ENCODE results near the gene ACBD6. TPM values are rescaled to one million over a fixed set of nuclear protein-coding genes. Genes with fewer than 3 reads are reported as not detected.
"Not testable (repeated sequence)": the region's sequence is repeated elsewhere in the genome, so short reads cannot be mapped to it uniquely, and the experiment has no call there.

The ACBD6 gene
- total RNA-seq, 1 donor from 2014 or later = 33.2 TPM

DNA sequence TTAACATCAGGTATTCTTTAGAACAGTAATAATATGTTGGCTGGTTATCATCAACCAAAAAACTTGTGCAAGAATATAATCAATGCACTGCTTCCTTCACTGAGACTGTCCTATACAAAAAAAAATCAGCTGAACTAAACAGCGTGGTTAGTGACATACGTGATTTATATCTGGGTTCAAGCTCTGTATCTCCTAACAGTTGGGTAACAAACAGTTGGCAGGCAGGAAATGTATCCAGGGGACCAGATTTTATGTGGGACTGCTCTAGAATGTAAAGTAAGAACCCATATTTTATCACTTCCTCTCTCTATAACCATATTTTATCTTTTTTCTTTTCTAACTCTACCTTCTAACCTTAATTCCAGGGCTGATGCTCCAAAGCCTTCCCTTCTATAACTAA, 8.0 kb downstream of the ACBD6 start:
- no peak for DNase-seq (ENCODE audit: low spot score)

DNA sequence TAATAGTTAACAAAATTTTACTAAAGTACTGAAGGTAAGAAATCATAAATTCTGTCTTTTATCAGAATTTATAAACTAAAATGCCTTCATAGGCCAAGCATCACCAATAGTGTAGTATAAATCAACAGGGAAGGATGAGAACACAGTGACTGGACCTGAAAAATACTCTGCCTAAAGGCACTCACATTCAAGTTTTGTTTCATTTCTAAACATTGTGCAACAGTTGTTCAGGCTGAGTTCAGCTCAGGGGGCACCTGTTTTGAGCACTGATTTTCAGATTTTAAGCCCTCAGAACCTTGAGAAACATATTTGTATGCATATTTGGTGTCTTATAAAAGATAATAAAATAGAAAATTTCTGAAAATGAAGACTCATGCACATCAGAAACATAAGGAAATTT, 12.4 kb downstream of the ACBD6 start:
- DNase-seq (ENCODE audit: low spot score) = no peak

DNA sequence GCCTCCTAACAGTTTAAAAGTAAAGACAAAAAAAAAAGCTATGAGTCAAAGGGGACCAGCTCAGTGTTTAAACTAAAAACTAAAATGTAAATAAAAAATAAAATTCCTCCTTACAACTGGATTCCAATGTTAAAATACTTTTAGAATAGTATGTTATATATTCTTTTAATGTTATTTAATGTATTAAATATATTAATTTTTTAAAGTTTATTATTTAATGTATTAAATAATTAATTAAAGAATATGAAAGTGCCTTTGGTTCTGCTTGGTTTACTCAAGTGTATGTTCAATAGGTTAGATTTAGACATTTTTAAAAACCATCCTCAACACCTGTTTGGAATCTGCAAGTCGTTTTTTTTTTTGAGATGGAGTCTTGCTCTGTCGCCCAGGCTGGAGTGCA, 13.1 kb downstream of the ACBD6 start:
- DNase-seq (ENCODE audit: low spot score) = no peak

DNA sequence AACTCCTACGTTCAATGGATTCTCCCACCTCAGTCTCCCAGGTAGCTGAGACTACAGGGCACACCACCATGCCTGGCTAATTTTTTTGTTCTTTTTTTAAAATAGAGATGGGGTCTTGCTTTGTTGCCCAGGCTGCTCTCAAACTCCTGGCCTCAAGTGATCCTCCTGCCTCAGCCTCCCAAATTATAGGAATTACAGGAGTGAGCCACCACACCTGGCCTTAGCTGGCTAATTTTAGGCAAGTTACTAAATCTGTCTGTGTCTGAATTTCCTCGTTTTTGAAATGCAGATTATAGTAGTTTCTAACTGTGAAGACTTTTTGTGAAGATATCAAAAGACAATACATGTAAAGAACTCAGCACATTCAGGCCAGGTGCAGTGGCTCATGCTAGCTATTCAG, 13.7 kb downstream of the ACBD6 start:
- no peak for DNase-seq (ENCODE audit: low spot score)

DNA sequence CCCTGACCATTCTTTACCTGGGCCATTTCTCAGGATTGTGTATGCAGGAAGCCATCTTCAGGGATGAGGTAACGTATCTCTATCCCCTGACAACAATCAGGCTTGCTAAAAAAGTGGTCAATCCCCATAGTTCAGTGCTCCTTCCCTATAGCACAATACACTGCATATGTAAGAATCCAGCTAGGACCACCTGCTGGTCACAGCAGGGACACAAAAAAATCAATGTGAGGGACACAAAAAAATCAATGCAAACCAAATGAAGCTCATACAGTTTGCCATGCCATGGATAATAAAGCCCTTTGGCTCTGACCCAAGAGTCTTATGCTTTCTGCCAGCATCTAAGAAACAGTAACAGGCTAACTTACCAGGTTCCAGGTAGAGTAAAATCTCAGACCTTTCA, 16.3 kb downstream of the ACBD6 start:
- no peak for DNase-seq (ENCODE audit: low spot score)

DNA sequence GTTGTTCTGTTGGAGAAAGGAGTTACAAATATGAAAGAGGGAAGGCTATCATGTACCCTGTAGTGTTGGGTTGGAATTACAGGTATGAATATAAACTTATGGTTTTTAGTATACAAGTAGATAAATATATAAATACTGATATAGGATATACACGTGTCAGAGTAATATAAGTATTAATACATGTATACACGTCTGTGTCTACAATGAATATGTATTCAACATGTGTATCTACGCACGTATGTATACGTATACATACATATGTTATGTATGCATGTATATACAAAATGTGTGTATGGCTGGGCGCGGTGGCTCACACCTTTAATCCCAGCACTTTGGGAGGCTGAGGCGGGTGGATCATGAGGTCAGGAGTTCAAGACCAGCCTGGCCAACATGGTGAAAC, 17.9 kb downstream of the ACBD6 start:
- no peak for DNase-seq (ENCODE audit: low spot score)

DNA sequence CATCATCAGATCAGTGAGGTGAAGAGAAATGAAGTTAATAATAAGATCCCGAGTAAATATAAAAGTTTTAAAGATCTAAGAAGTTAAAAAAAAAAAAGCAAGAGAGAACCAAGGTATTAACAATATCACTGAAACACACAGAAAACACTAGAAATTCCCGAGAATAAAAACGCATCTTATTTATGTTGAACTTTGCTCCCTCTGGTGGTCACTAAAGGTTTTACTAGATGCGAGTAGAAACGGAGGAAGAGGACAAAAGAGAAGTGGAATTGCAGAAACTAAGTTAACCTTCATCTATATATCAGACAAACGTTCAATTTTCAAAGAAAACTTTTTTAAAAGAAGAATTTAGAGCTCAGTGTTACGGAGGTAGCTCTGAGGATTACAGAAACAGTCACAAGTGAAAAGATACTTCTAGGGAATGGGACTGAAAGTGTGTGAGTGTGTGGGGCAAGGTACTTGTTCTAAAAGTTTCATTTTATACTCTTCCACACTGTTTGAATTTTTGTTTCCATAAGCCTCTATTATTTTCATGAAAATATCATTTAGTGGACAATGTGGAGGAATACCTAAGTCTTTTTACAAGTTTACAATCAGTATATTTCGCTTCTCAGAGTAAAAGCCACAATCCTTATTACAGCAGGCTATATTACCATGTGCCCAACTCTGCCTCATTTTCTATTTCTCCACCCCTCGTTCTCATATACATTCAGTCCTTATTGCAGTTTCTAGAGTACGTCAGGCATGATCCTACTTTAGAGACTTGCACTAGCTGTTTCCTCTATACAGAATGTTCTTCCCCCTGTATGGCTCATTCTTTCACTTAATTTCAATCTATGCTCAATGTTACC, 19.7 kb downstream of the ACBD6 start:
- DNase-seq (ENCODE audit: low spot score) = no peak

DNA sequence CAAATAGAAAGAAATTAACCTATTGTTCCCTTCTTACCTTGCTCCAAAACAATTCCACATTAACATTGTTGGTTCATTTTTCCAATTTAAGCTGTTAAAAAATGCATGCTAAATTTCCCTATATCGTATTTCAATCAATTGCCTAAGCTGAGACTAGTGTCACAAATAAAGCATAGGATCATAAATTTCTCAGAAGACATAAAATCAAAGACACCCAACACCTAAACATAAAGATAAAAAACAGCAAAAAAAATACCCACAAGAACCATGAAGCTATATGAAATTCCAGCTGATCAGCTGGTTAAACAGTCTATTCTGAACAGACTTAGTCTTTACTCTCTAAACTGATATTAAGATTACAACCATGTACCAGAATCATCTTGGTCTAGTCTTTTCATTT, 32.3 kb downstream of the ACBD6 start:
- DNase-seq (ENCODE audit: low spot score) = no peak

DNA sequence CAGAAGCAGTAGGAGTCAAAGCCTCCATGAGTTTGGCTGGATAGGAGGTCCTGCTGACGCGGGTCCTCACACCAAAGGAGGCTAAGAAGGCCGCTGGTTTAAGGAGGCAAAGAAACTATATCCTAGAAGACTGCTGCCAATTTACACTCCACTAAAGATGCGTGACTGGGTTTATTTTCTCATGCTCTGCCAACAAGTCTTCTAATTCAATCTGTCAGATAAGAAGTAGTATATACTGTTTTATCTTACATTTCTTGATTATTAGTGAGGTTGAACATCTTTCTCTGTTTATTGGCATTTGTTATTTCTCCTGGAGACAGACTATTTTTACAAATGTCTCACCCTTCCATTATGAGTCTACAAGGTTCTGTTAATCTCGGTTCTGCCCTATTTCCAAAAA, 34.1 kb downstream of the ACBD6 start:
- DNase-seq (ENCODE audit: low spot score) = no peak

DNA sequence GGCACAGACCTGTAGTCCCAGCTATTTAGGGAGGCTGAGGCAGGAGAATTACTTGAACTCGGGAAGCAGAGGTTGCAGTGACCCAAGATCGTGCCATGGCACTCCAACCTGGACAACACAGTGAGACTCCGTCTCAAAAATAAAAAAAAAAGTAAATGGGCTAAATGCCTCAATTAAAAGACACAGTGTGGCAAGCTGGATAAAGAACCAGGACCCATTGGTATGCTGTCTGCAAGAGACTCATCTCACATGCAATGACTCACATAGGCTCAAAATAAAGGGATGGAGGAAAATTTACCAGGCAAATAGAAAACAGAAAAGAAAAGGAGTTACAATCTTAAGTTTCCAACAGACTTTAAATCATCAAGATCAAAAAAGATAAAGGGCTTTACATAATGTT, 40.3 kb downstream of the ACBD6 start:
- DNase-seq (ENCODE audit: low spot score) = no peak

DNA sequence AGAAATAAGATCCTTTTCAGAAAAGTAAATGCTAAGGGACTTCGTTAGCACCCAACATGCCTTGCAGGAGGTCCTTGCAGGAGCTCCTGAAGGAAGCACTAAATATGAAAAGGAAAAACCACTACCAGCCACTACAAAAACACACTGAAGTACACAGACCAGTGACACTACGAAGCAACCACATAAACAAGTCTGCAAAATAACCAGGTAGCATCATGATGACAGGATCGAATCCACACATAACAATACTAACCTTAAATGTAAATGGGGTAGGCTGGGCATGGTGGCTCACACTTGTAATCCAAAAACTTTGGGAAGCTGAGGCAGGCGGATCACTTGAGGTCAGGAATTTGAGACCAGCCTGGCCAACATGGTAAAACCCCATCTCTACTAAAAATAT, 40.7 kb downstream of the ACBD6 start:
- not testable (repeated sequence) for DNase-seq (ENCODE audit: low spot score)

DNA sequence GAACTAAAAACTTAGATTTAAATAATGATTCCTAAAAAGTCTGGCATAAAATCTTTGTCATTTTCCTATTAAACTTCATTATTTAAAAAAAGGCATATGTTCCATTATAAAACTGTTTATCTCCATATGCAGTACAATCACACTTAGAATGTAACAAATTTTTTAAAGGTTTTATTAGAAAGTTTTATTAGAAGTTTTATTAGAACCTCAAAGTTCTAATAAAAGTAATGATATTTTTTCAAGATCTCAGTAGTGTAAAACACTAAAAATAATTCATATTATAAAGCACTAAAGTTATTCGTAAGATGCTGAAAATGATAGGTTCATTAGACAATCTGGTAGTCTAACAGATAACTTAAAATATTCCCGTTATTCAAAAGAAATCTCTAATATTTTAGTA, 43.6 kb downstream of the ACBD6 start:
- DNase-seq (ENCODE audit: low spot score) = no peak

DNA sequence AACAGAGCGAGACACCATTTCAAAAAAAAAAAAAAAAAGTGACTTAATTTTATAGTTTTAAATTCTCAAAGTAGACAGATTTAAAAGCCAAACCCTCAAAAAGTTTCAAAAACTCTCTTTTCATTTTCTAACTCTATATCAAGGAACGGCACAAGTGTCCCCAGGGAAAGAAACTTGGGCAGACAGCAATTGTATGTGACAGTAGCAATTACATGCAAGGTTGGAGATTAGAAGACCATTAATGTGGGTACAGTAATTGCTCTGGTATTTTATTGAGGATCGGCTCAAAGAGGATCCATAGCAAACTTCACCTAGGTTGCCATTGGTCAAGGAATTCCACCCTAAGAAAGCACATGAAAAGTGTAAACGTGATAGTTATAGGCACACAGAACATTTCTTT, 46.2 kb downstream of the ACBD6 start:
- DNase-seq (ENCODE audit: low spot score) = no peak

DNA sequence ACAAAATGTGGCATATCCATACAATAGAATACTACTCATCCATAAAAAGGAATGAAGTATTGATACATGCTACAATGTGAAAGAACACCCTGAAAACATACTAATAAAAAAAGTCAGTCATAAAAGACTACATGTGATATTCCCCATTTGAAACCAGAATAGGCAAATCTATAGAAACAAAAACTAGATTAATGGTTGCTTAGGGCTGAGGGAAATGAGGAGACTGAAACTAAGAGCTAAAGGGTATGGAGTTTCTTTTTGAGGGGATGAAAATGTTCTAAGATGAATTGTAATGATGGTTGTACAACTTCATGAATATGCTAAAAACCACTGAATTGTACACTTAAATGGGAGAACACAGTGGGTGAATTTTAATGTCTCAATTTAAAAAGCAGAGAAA, 50.9 kb downstream of the ACBD6 start:
- no peak for DNase-seq (ENCODE audit: low spot score)

DNA sequence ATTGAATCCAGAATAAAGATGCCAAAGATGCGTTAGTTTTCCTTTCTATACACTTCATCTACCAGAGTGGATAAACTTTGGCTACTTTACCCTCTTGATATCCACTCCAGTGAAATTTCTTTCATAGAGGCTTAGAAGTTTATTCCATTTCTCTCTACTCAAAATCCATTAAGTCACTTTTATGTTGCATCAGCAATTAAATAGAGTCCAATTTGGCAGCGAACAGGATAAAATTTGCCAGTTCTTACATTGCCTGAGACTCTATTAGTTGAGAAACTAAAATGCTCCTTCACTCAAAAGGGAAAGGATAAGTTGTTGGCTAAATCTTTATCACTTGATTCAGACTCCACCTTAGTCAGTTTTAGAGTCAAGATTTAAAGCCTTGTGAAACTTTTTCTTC, 57.9 kb downstream of the ACBD6 start:
- DNase-seq (ENCODE audit: low spot score) = no peak

DNA sequence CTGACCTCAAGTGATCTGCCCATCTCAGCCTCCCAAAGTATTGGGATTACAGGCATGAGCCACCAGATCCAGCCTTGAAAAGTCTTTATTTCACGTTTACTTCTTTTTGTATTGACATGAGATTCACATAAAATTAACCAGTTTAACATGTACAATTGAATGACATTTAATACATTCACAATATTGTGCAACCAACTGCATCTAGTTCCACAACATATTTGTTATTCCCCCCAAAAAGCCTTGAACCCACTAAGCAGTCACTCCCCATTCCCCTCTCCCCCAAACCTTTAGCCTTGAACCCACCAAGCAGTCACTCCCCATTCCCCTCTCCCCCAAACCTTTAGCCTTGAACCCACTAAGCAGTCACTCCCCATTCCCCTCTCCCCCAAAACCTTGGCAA, 62.0 kb downstream of the ACBD6 start:
- DNase-seq (ENCODE audit: low spot score) = no peak

DNA sequence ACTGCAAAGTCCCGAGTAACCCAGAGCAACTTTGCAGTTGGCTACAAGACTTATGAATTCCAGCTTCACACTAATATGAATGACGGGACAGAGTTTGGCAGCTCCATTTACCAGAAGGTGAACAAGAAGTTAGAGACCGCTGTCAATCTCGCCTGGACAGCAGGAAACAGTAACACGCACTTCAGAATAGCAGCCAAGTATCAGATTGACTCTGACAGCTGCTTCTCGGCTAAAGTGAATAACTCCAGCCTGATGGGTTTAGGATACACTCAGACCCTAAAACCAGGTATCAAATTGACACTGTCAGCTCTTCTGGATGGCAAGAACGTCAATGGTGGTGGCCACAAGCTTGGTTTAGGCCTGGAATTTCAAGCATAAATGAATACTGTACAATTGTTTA, 66.8 kb downstream of the ACBD6 start:
- no peak for DNase-seq (ENCODE audit: low spot score)

DNA sequence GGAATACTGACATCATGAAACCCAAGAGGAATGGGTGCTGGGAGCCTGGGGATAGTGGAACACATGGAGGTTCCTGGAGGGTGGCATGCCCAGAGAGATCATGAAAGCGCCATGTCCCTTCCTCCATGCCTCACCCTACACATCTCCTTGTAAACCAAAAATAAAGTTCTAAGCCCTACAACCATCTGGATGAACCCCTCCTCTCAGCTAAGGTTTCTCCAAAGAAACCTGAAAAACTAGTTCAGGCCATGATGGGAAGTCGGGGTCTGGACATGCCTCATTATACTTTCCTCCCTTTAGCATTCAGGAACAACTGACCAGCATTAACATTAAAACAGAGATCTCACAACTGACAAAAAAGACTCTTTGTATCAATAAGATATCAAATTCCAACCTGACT, 68.5 kb downstream of the ACBD6 start:
- no peak for DNase-seq (ENCODE audit: low spot score)

DNA sequence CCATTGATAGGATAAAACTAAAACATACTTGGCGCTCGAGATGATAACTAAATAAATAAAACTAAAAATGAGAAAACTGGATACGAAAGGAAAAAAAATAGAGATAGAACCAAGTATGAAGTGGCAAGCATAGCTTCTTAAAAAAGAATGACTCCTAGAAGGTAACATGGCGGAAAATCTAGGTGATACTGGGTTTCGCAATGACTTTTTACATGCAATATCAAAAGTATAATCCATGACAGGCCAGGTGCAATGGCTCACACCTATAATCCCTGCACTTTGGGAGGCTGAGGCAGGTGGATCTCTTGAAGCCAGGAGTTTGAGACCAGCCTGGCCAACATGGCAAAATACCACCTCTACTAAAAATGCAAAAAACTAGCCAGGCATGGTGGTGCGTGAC, 70.7 kb downstream of the ACBD6 start:
- no peak for DNase-seq (ENCODE audit: low spot score)

DNA sequence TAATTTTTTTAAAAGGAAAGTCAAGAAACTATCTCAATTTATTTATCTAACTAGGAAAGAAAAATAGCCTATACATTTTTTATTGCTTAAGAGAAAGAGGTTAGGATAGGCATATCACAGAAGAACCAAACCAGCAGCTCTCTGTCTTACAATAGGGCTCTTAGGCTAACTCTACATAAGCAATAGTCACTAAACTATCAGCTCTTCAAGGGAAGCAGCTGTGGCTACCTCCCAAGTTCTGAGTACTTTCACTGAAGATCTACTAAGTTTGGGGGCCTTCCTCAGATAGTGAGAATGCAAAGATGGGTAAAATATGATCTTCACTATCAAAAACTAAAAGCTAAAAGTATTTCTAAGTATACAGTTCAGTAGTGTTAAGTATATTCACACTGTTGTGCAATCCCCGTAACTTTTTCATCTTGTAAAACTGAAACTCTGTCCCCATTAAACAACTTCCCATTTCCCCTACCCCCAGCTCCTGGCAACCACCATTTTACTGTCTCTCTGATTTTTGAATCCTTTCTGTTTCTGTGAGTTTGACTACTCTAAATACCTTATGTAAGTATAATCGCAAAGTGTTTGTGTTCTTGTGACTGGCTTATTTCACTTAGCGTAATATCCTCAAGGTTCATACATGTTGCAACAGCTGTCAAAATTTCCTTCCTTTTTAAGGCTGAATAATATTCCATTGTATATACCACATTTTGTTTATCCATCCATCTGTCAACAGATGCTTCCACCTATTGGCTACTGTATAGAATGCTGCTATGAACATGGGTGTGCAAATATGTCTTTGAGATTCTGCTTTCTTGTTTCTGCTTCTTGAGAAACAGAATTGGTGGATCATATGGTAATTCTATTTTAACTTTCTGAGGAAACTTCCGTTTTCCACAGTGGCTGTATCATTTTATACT, 73.3 kb downstream of the ACBD6 start:
- no peak for DNase-seq (ENCODE audit: low spot score)

DNA sequence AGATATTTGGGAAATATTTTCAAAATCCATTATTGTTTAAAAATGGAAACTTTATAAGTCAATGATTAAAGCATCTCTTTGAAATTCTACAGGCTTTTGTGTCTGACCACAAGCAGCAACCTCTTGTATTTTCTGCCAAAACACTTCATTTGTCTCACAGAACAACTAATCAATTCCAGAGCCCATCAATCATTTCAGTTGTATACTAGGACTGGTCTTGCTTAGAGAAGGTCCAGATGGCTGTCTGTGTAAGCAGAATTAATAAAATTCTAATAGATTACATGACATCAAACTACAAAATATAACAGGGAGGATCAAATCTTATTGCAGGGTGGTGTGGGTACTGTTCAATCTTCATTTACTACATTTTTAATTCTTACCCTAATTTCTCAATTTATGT, 76.4 kb downstream of the ACBD6 start:
- no peak for DNase-seq (ENCODE audit: low spot score)

DNA sequence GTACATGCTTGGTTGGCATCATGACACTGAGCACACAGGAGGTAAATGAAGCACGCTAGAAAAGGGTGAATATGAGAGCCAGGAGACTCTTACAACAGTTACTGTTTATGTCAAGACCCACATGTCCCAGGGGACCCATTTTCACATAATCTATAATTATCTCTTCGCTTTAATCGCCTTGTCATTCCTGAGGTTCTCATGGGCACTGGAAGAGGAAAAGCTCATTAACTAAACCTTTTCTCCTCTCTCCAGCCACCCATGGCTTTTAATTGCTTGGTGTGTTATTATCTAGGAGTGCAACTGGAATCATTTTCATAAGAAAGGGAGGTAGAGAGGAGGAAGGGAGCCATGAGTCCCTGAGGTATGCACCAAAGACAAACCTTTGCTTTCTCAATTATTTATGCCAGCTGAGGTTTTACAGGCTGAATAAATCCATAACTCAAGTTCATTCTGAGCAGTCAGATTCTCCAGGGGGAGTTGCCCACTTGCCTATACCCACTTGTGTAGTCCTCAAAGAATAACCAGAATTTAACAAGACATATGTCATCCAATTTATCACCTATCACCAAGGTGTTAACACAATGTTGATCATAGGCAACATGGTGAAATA, 77.4 kb downstream of the ACBD6 start:
- no peak for DNase-seq (ENCODE audit: low spot score)

Data from mesenteric fat pad (tissue), 1 donor.